Natural killer cell (primary cell): ENCODE data around the gene MAGEA8. TPM values are rescaled to one million over a fixed set of nuclear protein-coding genes. Genes with fewer than 3 reads are reported as not detected.

Experiments
- ATAC-seq, 3 donors: fragments of 150-1000 bp in 2 of 3; fragments of 200-7000 bp in 1 of 3; cut with Tn5 transposase; 1 replicate in 1 of 3; 2 replicates in 2 of 3; pipeline ENCODE4 v1.10.0; 2021; ENCODE audit warnings: mild to moderate bottlenecking in 2 of 3, moderate library complexity in 2 of 3
- DNase-seq, 2 donors: peaks; one replicate each; pipeline versions ENCODE4 v3.0.0 to v3.0.0-alpha.2; 2013 to 2021; ENCODE audit warnings: mixed read lengths in 1 of 2
- H3K27ac ChIP-seq: one replicate; pipeline ENCODE4 v1.5.1; 2013; ENCODE audit warnings: mild to moderate bottlenecking, low read length
- H3K27me3 ChIP-seq: one replicate; pipeline ENCODE4 v1.6.1; 2013; ENCODE audit warnings: low read length; ENCODE audit not compliant: control insufficient read depth, insufficient read depth
- H3K36me3 ChIP-seq: one replicate; pipeline ENCODE4 v1.6.1; 2013; ENCODE audit warnings: low read length; ENCODE audit not compliant: control insufficient read depth, insufficient read depth
- H3K4me1 ChIP-seq: one replicate; pipeline ENCODE4 v1.6.1; 2013; ENCODE audit warnings: low read length; ENCODE audit not compliant: control insufficient read depth, insufficient read depth
- H3K4me3 ChIP-seq: one replicate; pipeline ENCODE4 v1.5.1; 2013; ENCODE audit warnings: low read length
- H3K9me3 ChIP-seq: one replicate; pipeline ENCODE4 v1.6.1; 2013; ENCODE audit warnings: low read length; ENCODE audit not compliant: control insufficient read depth, insufficient read depth
- H3K27ac Mint-ChIP-seq, 2 donors: one replicate each; pipeline ENCODE4 v1.8.0; 2022; ENCODE audit warnings: mild to moderate bottlenecking in 2 of 2, mixed read lengths in 2 of 2, moderate library complexity in 1 of 2
- H3K27me3 Mint-ChIP-seq, 2 donors: one replicate each; pipeline ENCODE4 v1.8.0; 2022; ENCODE audit warnings: low read depth in 2 of 2, mixed read lengths in 2 of 2
- H3K36me3 Mint-ChIP-seq: one replicate; pipeline ENCODE4 v1.8.0; 2022; ENCODE audit warnings: mixed read lengths
- H3K4me1 Mint-ChIP-seq, 2 donors: one replicate each; pipeline ENCODE4 v1.8.0; 2022; ENCODE audit warnings: mixed read lengths in 2 of 2
- H3K4me3 Mint-ChIP-seq: one replicate; pipeline ENCODE4 v1.8.0; 2022; ENCODE audit warnings: mild to moderate bottlenecking, moderate library complexity, mixed read lengths
- H3K9me3 Mint-ChIP-seq, 2 donors: one replicate each; pipeline ENCODE4 v1.8.0; 2022; ENCODE audit warnings: mixed read lengths in 2 of 2
- CTCF ChIP-seq: fragments of 200-600 bp; IDR thresholded peaks from one replicate; pipeline ENCODE4 v1.8.0; 2022; ENCODE audit warnings: antibody characterized with exemption
- WGBS: methylation state at CpG from one replicate; pipeline ENCODE4 v1.1.7; 2013; ENCODE audit warnings: missing lambda C conversion rate; ENCODE audit not compliant: insufficient coverage; 5-methylcytosine and 5-hydroxymethylcytosine counted together
- intact Hi-C: fragments of 100-400 bp; cut with micrococcal nuclease; formaldehyde crosslinking; loops from one replicate; pipeline ENCODE4 v1.14.2; 2022
- total RNA-seq, 4 donors: library from RNA; stranded (reverse); fragments of 120-200 nt in 1 of 4; gene quantifications; one replicate each; pipeline versions ENCODE4 v1.2.3 to v1.2.4, GENCODE V29; 2013 to 2022

The MAGEA8 gene
- total RNA-seq, 3 donors from 2014 or later (not counting 1 experiment from before 2014, with no cell fraction given): not detected

DNA sequence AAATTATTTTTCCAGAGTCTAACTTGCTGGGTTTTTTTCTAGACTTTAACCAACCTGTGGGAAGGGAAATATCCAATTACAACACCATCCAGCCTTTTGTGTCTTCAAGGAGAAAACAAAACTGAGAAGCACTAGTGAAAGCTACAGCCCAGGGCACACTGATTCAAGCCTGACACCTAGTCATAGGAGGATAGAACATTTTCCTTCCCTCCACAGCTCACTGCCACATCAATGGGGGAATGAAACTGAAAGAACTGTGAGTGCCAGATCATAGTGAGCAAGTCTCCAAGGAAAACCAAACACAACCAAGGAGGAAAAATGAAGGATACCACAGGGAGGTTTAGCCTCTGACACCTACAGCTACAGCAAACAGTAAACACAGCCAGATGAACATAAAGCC is 43.3 kb upstream of the MAGEA8 start:
- no peaks in the 10 kb centered on the region for H3K9me3 Mint-ChIP-seq
- Histone ChIP-seq H3K9me3 (no peaks in the 10 kb centered on the region), H3K27me3 (no peaks in the 10 kb centered on the region), H3K27ac (no peak overlapping the region), H3K4me1 (no peaks in the 10 kb centered on the region), H3K36me3 (no peaks in the 10 kb centered on the region), H3K4me3 (no peak overlapping the region)
- DNase-seq (no peak), ATAC-seq (no peak)
- no peaks in the 10 kb centered on the region for H3K36me3 Mint-ChIP-seq
- peaks cover 0 to 4% of the 10 kb centered on the region in 2 donors for H3K27me3 Mint-ChIP-seq
- intact Hi-C loops: no loop called here
- H3K4me1 Mint-ChIP-seq: peaks cover 6 to 8% of the 10 kb centered on the region in 2 donors
- H3K4me3 Mint-ChIP-seq: no peak overlapping the region
- TF ChIP-seq CTCF: no peak
- H3K27ac Mint-ChIP-seq: no peak overlapping the region

DNA sequence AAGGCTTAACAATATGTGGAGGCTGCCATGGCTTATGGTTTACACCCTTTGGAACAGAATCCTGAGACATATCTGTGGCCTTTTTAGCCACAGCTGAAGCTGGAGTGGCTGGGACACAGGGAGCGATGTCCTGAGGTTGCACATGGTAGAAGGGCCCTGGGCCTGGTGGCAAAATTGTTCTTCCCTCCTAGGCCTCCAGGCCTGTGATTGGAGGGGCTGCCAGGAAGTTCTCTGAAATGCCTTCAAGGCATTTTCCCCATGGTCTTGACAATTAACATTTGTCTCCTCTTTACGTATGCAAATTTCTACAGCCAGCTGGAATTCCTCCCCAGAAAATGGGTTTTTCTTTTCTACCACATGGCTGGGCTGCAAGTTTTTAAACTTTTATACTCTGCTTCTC is 39.1 kb upstream of the MAGEA8 start:
- H3K27me3 ChIP-seq: no peaks in the 10 kb centered on the region
- H3K4me3 ChIP-seq: no peak overlapping the region
- H3K36me3 ChIP-seq: no peaks in the 10 kb centered on the region
- no peak overlapping the region for H3K27ac ChIP-seq
- ATAC-seq (no peak), DNase-seq (no peak)
- no peaks in the 10 kb centered on the region for H3K4me1 ChIP-seq
- no peak for TF ChIP-seq CTCF
- WGBS: 100% methylated on average over 2 of the region's 2 CpGs
- H3K4me3 Mint-ChIP-seq: no peak overlapping the region
- H3K9me3 ChIP-seq: no peaks in the 10 kb centered on the region
- peaks cover 0 to 13% of the 10 kb centered on the region in 2 donors for H3K27me3 Mint-ChIP-seq
- H3K4me1 Mint-ChIP-seq: no peaks in the 10 kb centered on the region
- H3K36me3 Mint-ChIP-seq: no peaks in the 10 kb centered on the region
- no peaks in the 10 kb centered on the region for H3K9me3 Mint-ChIP-seq
- intact Hi-C loops: no loop called here
- H3K27ac Mint-ChIP-seq: no peak overlapping the region

DNA sequence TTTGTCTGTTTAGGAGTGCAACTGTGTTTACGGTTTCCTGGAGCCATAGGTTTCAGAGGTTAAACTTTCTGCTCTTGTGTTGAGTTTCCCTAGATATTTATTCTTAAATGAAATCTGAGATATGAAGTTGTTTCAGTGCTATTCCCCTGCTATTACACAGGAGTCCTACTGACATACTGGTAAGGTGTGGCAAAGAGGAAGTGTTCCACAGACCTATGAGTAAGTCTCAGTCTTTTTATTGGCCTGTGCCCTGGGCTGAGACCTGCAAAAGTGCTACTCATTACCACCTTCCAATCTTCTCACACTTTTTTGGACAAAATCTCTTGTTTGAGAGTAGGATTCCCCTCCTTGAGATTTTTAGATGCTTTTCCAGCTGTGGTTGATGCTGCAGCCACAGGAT is 35.6 kb upstream of the MAGEA8 start:
- no peaks in the 10 kb centered on the region for H3K4me1 ChIP-seq
- Mint-ChIP-seq H3K4me3 (no peak overlapping the region), H3K27me3 (peaks cover 0 to 13% of the 10 kb centered on the region in 2 donors), H3K27ac (no peak overlapping the region), H3K4me1 (no peaks in the 10 kb centered on the region), H3K9me3 (no peaks in the 10 kb centered on the region), H3K36me3 (no peaks in the 10 kb centered on the region)
- intact Hi-C loops: no loop called here
- 100% methylated on average over 1 of the region's 1 CpG for WGBS
- no peaks in the 10 kb centered on the region for H3K36me3 ChIP-seq
- H3K9me3 ChIP-seq: no peaks in the 10 kb centered on the region
- H3K27ac ChIP-seq: no peak overlapping the region
- no peak overlapping the region for H3K4me3 ChIP-seq
- no peak for TF ChIP-seq CTCF
- no peak for ATAC-seq
- no peaks in the 10 kb centered on the region for H3K27me3 ChIP-seq
- no peak for DNase-seq

DNA sequence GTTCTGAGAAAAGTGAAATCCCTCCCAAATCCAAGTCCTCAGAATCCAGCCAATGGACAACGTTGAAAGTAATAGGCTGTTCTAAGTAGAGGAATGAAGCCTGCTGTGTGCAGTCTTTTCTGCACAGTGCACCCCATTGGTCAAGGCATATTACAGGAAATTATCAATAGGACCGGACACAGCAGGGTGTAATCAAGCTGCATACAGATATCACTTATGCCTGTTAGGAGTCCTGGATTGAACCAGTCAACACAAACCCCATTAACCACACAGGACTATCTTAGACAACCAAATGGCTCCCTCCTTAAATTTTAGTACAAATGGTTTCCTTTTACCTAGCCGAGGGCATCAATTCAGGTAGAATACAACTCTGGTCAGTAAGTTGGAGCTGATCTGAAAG is 34.2 kb upstream of the MAGEA8 start:
- Mint-ChIP-seq H3K36me3 (no peaks in the 10 kb centered on the region), H3K9me3 (no peaks in the 10 kb centered on the region), H3K4me1 (no peaks in the 10 kb centered on the region), H3K4me3 (no peak overlapping the region), H3K27ac (no peak overlapping the region), H3K27me3 (peaks cover 0 to 13% of the 10 kb centered on the region in 2 donors)
- Histone ChIP-seq H3K4me1 (no peaks in the 10 kb centered on the region), H3K4me3 (no peak overlapping the region), H3K9me3 (no peaks in the 10 kb centered on the region), H3K27me3 (no peaks in the 10 kb centered on the region), H3K27ac (no peak overlapping the region), H3K36me3 (no peaks in the 10 kb centered on the region)
- ATAC-seq: no peak
- intact Hi-C loops: no loop called here
- TF ChIP-seq CTCF: no peak
- no peak for DNase-seq
- 92% methylated on average over 3 of the region's 3 CpGs for WGBS
